Heart left ventricle (tissue), 16 donors: ENCODE measurements around the gene B3GAT1. TPM values are rescaled to one million over a fixed set of nuclear protein-coding genes. Genes with fewer than 3 reads are reported as not detected.

Experiments used
- ATAC-seq, 4 donors: fragments of 200-7000 bp; cut with Tn5 transposase; one replicate each; pipeline ENCODE4 v1.9.1; 2020 to 2022; ENCODE audit warnings: moderate library complexity in 4 of 4, mild to moderate bottlenecking in 3 of 4, moderate number of reproducible peaks in 1 of 4
- DNase-seq, 5 donors: peaks; one replicate each; pipeline ENCODE4 v3.0.0-alpha.2; 2020
- H3K27ac ChIP-seq, 12 donors: fragments of 200-600 bp; sonication (generic) in 4 of 12; one replicate each; pipeline versions ENCODE4 v1.5.0 to v1.8.0; 2016 to 2022; ENCODE audit warnings: mild to moderate bottlenecking in 2 of 12
- H3K27me3 ChIP-seq, 9 donors: fragments of 200-600 bp; sonication (generic) in 2 of 9; one replicate each; pipeline versions ENCODE4 v1.5.1 to v1.8.0; 2016 to 2022; ENCODE audit warnings: mild to moderate bottlenecking in 3 of 9
- H3K36me3 ChIP-seq, 9 donors: fragments of 200-600 bp; sonication (generic) in 2 of 9; one replicate each; pipeline versions ENCODE4 v1.5.0 to v1.8.0; 2018 to 2022; ENCODE audit warnings: mild to moderate bottlenecking in 2 of 9
- H3K4me1 ChIP-seq, 12 donors: fragments of 200-600 bp; sonication (generic) in 4 of 12; one replicate each; pipeline versions ENCODE4 v1.5.0 to v1.8.0; 2016 to 2022; ENCODE audit warnings: mild to moderate bottlenecking in 3 of 12
- H3K4me3 ChIP-seq, 12 donors: fragments of 200-600 bp; sonication (generic) in 4 of 12; one replicate each; pipeline versions ENCODE4 v1.5.0 to v1.8.0; 2017 to 2022; ENCODE audit warnings: mild to moderate bottlenecking in 9 of 12, moderate library complexity in 4 of 12
- H3K9me3 ChIP-seq, 12 donors: fragments of 200-600 bp; sonication (generic) in 4 of 12; one replicate each; pipeline versions ENCODE4 v1.5.0 to v1.8.0; 2016 to 2022; ENCODE audit warnings: mild to moderate bottlenecking in 1 of 12
- CTCF ChIP-seq, 12 donors: fragments of 200-600 bp; sonication (generic) in 4 of 12; IDR thresholded peaks; one replicate each; pipeline versions ENCODE4 v1.5.0 to v1.8.0; 2018 to 2022; ENCODE audit warnings: antibody characterized with exemption in 12 of 12, mild to moderate bottlenecking in 5 of 12
- POLR2A ChIP-seq, 2 donors: fragments of 450-650 bp; IDR thresholded peaks; one replicate each; pipeline ENCODE4 v1.6.1; 2017; ENCODE audit warnings: antibody characterized with exemption in 2 of 2, mild to moderate bottlenecking in 2 of 2, moderate library complexity in 2 of 2
- WGBS, 4 donors: extraction: QIAGEN DNeasy Blood & Tissue Kit in 2 of 4; methylation state at CpG; one replicate each; pipeline versions ENCODE4 v1.1.5 to v1.1.7; 2013 to 2018; 5-methylcytosine and 5-hydroxymethylcytosine counted together
- intact Hi-C, 10 donors: fragments of 100-400 bp; cut with DNase I; formaldehyde crosslinking; loops; one replicate each; pipeline versions ENCODE4 v1.11.1 to v1.14.2; 2022
- polyA plus RNA-seq, 2 donors: library from polyadenylated mRNA; stranded (reverse); fragments of 200-250 nt; gene quantifications; one replicate each; pipeline ENCODE4 v1.2.3, GENCODE V29; 2013
- total RNA-seq, 9 donors: library from RNA; depleted of rRNA in 2 of 9; stranded (reverse); fragments of >200 nt in 2 of 9; fragmentation: NEBNext Ultra II Directional in 3 of 9; extraction: Animal tissue kit (Norgen Biotek cat#: 25700) in 3 of 9; gene quantifications; one replicate each; pipeline versions ENCODE4 v1.1.0 to v1.2.4, GENCODE V29; 2016 to 2023
- donor health status: ischemic (EF 13 %, LVEDD 7.1; RV severe dilation, severe dysfunction).
- donor health status: healthy with polysubstance abuse.
- donor health status: DM: no; HTN: yes; CAD: no.
- donor health status: DM: no; HTN: no; CAD: no.
- donor health status: ischemic (EF 25% LVEDD 6.9; RV normal size, moderate dysfunction).
- donor health status: ischemic (EF 25% LVEDD 5.7; RV mildly dilated, moderate dysfunction).
- donor health status: healthy.
- donor health status: DM: yes; HTN: yes; CAD: no.
- donor health status: ischemic (EF 35%, LVEDD 5.7; RV mildly dilated, moderate dysfunction).
- donor health status: nonischemic (EF 11% LVEDD 7.7; RV severe dilation, severe dysfunction).
- donor health status: DM: yes; HTN: yes; CAD: no.
- donor health status: PGD.
- donor health status: ischemic (EF 29% LVEDD 5.4; RV normal size, mild dysfunction).
- donor health status: nonischemic (EF 23%, LVEDD 6.1; RV moderate dilation, normal function).

The B3GAT1 gene
- total and polyA plus RNA-seq, 11 donors = 0.04 to 0.64 (median 0.09) TPM; not detected in 4

DNA sequence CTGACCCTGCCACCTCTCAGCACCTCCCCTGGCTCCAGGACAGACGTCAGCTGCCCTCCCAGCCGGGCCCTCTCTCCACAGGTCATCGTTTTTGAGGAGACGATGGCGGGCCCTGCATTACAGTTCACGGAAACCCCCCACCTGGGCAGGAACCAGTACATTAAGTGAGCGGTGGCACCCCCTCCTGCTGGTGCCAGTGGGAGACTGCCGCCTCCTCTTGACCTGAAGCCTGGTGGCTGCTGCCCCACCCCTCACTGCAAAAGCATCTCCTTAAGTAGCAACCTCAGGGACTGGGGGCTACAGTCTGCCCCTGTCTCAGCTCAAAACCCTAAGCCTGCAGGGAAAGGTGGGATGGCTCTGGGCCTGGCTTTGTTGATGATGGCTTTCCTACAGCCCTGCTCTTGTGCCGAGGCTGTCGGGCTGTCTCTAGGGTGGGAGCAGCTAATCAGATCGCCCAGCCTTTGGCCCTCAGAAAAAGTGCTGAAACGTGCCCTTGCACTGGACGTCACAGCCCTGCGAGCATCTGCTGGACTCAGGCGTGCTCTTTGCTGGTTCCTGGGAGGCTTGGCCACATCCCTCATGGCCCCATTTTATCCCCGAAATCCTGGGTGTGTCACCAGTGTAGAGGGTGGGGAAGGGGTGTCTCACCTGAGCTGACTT, 37.0 kb downstream of the B3GAT1 start:
- H3K36me3 ChIP-seq = no peaks in the 10 kb centered on the region
- no peak for ATAC-seq
- H3K27ac ChIP-seq = no peak overlapping the region
- WGBS, 4 donors = 67 to 77% (median 73%) methylated on average over 8 to 16 of the region's 16 CpGs
- H3K4me3 ChIP-seq = no peak overlapping the region
- no peaks in the 10 kb centered on the region for H3K9me3 ChIP-seq
- TF ChIP-seq POLR2A (IDR thresholded peaks at IDR 0.05) = no peak
- TF ChIP-seq CTCF (IDR thresholded peaks at IDR 0.05) = no peak
- no peaks in the 10 kb centered on the region for H3K4me1 ChIP-seq
- DNase-seq = peak in 2 of 5 donors; percentile 14 to 19
- intact Hi-C loops = no loop called here
- peaks cover 0 to 16% (median 0%) of the 10 kb centered on the region in 9 donors for H3K27me3 ChIP-seq

GRCh38 chr11:134374171-134374570, 37.9 kb downstream of the B3GAT1 start:
- no peaks in the 10 kb centered on the region for H3K36me3 ChIP-seq
- peak in 3 of 5 donors; percentile 0 to 15 (median 10) for DNase-seq

GRCh38 chr11:134373591-134374052, 38.4 kb downstream of the B3GAT1 start:
- TF ChIP-seq CTCF (IDR thresholded peaks at IDR 0.05) (no peak), POLR2A (IDR thresholded peaks at IDR 0.05) (no peak)
- Histone ChIP-seq H3K27ac (no peak overlapping the region), H3K36me3 (no peaks in the 10 kb centered on the region), H3K9me3 (no peaks in the 10 kb centered on the region), H3K4me1 (no peaks in the 10 kb centered on the region), H3K27me3 (peaks cover 0 to 14% (median 0%) of the 10 kb centered on the region in 9 donors), H3K4me3 (no peak overlapping the region)
- no peak for ATAC-seq
- 80 to 81% (median 80%) methylated on average over 13 to 14 of the region's 14 CpGs for WGBS, 4 donors
- intact Hi-C loops = no loop called here
- peak in 2 of 5 donors; percentile 7 to 11 for DNase-seq

More at GRCh38 chr11:134374171-134374570, 37.9 kb downstream of the B3GAT1 start:
- Histone ChIP-seq H3K9me3 (no peaks in the 10 kb centered on the region), H3K27me3 (peaks cover 0 to 14% (median 0%) of the 10 kb centered on the region in 9 donors), H3K4me3 (no peak overlapping the region), H3K4me1 (no peaks in the 10 kb centered on the region), H3K27ac (no peak overlapping the region)
- no peak for TF ChIP-seq POLR2A (IDR thresholded peaks at IDR 0.05)
- no peak for TF ChIP-seq CTCF (IDR thresholded peaks at IDR 0.05)
- intact Hi-C loops = no loop called here
- WGBS, 4 donors = 77 to 81% (median 78%) methylated on average over 8 to 9 of the region's 9 CpGs
- ATAC-seq = no peak

GRCh38 chr11:134372961-134373360, 39.1 kb downstream of the B3GAT1 start:
- DNase-seq = peak in 2 of 5 donors; percentile 9 to 16
- ATAC-seq = no peak
- intact Hi-C loops = no loop called here
- Histone ChIP-seq H3K27ac (no peak overlapping the region), H3K27me3 (peaks cover 0 to 14% (median 0%) of the 10 kb centered on the region in 9 donors), H3K9me3 (no peaks in the 10 kb centered on the region), H3K36me3 (no peaks in the 10 kb centered on the region), H3K4me1 (no peaks in the 10 kb centered on the region), H3K4me3 (no peak overlapping the region)
- TF ChIP-seq POLR2A (IDR thresholded peaks at IDR 0.05) (no peak), CTCF (IDR thresholded peaks at IDR 0.05) (no peak)
- WGBS, 4 donors = 75 to 82% (median 79%) methylated on average over 8 of the region's 8 CpGs
